Neural progenitor cell (in vitro differentiated cells): ENCODE measurements around the gene DLG2.

ENCODE experiments used
- EZH2 ChIP-seq: fragments of 200-600 bp; sonication (generic); IDR thresholded peaks from 2 replicates; pipeline ENCODE4 v1.6.1; 2017; ENCODE audit warnings: antibody characterized with exemption, mild to moderate bottlenecking, moderate library complexity
- TF ChIP-seq, protein P1 (sequence below): fragments of 200-600 bp; sonication (generic); IDR thresholded peaks from 2 replicates; pipeline ENCODE4 v1.5.1; 2017; ENCODE audit warnings: antibody characterized with exemption, mild to moderate bottlenecking

DNA sequence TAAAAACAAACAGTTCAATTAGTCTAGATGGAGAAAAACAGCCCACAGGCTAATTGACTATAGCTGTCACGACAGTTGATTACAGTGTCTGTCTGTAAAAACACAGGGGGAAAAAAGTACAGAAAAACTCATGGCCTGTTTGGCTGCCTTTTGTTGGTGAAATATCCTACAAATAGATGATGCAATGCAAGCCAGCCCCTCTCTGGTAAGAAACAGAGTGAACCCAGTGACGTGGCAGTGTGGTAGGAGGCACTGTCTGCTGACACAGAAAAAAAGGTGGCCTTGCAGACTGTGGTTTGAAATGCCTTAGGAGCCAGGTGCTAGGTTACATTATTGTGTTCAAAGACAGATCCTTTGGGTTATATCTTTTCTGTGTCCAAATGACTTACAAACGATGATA, 1909.6 kb downstream of the DLG2 start:
- TF ChIP-seq, protein P1, sequence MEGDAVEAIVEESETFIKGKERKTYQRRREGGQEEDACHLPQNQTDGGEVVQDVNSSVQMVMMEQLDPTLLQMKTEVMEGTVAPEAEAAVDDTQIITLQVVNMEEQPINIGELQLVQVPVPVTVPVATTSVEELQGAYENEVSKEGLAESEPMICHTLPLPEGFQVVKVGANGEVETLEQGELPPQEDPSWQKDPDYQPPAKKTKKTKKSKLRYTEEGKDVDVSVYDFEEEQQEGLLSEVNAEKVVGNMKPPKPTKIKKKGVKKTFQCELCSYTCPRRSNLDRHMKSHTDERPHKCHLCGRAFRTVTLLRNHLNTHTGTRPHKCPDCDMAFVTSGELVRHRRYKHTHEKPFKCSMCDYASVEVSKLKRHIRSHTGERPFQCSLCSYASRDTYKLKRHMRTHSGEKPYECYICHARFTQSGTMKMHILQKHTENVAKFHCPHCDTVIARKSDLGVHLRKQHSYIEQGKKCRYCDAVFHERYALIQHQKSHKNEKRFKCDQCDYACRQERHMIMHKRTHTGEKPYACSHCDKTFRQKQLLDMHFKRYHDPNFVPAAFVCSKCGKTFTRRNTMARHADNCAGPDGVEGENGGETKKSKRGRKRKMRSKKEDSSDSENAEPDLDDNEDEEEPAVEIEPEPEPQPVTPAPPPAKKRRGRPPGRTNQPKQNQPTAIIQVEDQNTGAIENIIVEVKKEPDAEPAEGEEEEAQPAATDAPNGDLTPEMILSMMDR = no peak
- TF ChIP-seq EZH2 = no peak
